ENCODE data around the gene FMNL1.

FMNL1 gene

DNA sequence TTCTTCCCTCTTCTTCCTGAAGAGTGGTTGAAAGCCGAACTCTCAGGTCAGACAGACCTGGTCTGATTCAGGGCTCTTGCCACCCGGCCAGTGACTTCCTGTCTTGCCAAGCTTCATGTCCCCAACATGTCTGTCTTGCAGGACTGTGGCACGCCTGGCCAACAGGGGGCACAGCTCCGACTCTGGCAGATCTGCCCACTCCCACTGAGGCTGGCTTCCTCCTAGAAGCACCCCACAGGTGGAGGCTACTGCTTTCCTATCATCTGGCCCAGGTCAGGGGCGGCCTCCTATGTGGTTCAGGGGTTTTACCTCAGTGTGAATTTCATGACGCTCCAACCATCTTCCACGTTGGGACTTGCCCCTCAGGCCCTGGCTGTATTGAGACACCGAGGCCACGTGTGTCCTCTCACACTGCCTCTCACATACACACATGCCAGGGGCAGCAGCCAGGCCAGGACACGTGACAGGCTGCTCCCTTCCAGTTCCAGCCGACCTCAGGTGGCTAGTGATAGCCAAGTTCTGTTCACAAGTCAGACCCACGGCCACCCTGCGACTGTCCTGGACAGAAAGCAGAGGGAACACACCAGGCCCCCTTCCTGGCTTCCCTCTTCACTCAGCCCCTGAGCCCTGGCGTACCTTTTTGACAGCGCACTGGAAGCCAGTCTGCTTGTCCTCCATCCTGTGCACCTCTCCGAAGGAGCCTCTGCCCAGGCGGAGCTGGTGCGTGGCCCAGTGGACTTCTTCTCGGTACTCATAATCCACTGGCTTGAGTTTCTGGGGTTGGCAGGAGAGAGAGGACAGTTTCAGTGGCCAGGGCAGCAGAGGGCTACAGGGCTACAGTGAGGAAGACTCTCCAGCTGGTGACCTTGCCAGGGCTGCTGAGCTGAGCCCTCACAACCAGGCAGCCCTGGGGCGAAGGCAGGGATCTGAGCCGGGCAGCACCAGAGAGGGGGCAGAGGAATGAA is 62.8 kb downstream of the FMNL1 start:
- peak; percentile 42 to 53 for DNase-seq

- DNase-seq, result no peak
Observed at GRCh38 chr17:45286286-45286685, 64.6 kb downstream of the FMNL1 start.

- no peak for DNase-seq
Observed at GRCh38 chr17:45287526-45288500, 66.1 kb downstream of the FMNL1 start.

GRCh38 chr17:45288825-45289224 is 67.1 kb downstream of the FMNL1 start:
- no peak for DNase-seq

- no peak for DNase-seq
Observed at GRCh38 chr17:45289301-45290268, 67.9 kb downstream of the FMNL1 start.

DNA sequence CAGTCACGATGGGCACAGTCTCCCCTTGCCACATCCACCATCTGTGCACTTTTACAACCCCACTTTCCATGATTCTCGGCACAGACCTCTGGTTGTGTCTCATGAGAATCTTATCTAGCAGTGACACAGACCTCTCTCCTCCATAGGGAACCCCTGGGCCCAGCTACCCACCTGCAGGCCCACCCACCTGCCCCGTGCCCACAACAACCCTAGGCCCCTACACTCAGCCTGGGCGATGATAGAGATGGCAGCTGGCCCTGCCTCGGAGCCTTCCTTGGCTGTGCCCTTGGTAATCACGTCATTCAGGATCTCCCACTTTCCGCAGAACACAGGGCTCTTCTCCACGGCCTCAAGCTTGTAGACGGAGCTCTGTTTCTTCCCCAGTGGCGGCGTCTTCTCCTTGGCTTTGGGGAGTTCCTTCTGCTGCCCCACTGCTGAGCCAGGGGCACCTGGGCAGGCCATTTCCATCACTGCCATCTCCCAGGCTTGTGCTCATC is 68.6 kb downstream of the FMNL1 start:
- no peak for DNase-seq

DNA sequence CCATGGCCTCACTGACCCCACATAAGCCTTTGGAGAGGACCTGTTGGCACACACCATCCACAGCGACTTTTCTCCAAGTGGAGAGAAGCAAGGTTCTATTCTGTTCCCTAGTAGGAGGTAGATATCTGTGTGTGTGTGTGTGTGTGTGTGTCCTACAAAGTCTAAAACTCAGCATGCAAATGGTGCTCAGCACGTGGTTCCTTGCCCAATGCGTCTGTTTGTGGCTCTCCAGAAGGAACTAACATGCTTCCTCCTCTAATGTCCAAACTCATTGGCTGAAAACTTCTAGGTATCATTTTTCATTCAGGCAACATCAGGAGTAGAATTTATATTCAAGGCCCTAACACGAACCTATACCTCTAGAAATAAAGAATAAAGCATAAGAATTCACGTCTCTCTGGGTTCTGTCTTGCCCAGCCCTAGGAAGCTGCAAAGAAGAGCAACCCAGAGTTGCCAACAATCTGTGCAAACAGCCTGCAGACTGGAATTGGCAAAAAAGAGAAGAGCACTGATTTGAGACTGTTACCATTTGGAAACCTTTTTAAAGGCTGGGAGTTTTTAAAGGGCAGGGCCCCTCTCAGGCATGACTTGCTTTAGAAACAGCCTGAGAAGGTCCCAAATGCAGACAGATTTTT is 69.6 kb downstream of the FMNL1 start:
- no peak for DNase-seq

GRCh38 chr17:45292696-45293412 is 71.2 kb downstream of the FMNL1 start:
- no peak for DNase-seq

DNA sequence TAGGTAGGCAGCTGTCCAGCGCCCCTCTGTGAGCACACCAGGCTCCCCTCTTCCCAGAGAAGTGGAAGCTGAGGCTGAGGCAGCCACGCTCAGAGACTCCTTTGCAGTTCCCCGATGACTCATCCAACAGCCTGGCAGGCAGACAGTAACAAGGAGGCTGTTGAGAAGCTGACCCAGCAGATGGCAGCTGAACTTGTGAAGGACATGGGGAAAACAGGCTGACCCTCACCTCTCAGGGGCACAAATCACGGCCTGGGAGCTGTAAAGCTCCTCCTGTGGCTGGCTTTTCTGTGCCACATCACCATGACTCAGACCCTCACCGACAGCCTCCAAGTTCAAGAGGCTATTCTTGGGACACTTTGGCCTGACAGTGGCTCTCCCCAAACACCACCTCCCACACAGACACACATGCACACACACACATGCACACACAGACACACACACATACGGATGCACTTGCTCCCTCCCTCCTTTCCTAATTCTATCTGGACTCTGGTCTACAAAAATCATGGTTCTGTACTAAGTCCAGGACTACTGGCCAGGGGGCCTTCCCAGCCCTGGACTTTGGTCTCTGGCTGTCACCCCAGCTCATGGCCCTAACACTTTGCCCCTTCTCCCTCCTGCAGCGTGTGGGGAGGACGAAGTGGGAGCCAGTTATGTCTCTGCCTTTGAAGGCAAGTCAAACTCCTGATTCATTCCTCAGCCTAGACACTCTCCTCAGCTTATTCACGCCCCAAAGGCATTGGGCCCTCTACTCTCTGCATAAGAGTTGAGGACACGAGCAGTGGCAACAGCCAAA is 71.9 kb downstream of the FMNL1 start:
- no peak for DNase-seq

GRCh38 chr17:45294506-45294905 is 72.8 kb downstream of the FMNL1 start:
- DNase-seq, result no peak

GRCh38 chr17:45296003-45296832 is 74.5 kb downstream of the FMNL1 start:
- DNase-seq, result no peak

- DNase-seq, result no peak
Observed at GRCh38 chr17:45296833-45297124, 75.1 kb downstream of the FMNL1 start.
